ENCODE results near the gene ACHE. TPM values are rescaled to one million over a fixed set of nuclear protein-coding genes. Genes with fewer than 3 reads are reported as not detected.

ACHE gene
- total RNA-seq, 4 donors from 2014 or later = 3.3 to 35.4 (median 25.3) TPM

DNA sequence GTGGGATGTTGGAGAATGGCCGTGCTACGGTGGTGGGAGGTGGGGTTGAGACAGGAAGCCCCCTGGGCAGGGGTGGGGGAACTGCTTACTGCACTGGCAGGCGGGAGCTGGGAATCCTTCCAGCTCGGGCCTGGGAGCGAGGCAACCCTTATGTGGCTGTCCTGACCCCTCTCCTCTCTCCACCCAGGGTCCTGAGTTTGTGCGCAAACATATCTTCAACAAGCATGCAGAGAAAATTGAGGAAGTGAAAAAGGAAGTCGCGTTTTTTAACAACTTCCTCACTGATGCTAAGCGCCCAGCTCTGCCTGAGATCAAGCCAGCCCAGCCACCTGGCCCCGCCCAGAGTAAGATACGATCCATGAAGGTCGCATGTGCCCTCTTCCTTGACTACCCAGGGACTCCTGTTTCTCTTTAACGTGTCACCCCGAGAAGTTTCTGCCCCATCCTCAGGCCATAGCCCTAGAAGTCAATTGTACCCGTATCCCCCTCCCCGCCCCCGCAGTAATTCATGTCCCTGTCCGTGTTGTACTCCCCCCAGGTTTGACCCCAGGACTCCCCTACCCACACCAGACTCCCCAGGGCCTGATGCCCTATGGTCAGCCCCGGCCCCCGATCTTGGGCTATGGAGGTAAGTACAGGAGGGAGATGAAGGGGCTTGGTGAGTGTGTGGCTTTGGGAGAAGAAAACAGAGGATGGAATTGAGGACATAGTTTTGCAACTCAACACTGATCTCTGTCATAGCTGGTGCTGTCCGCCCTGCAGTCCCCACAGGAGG, 8.0 kb downstream of the ACHE start:
- H3K27ac ChIP-seq = peak overlapping the region; percentile 58 to 85 (median 70)
- peaks cover 7 to 37% (median 32%) of the 10 kb centered on the region in 4 donors for H3K4me1 ChIP-seq
- H3K36me3 ChIP-seq = peaks cover 0 to 59% (median 0%) of the 10 kb centered on the region in 3 donors
- DNase-seq = peak in 2 of 3 donors; percentile 89
- H3K27me3 ChIP-seq = no peaks in the 10 kb centered on the region
- peak overlapping the region in 1 of 4 donors; percentile 57 for H3K4me3 ChIP-seq
- TF ChIP-seq POLR2A (IDR thresholded peaks at IDR 0.05) = no peak
- no peak for TF ChIP-seq CTCF (IDR thresholded peaks at IDR 0.05)
- H3K9me3 ChIP-seq = no peaks in the 10 kb centered on the region

DNA sequence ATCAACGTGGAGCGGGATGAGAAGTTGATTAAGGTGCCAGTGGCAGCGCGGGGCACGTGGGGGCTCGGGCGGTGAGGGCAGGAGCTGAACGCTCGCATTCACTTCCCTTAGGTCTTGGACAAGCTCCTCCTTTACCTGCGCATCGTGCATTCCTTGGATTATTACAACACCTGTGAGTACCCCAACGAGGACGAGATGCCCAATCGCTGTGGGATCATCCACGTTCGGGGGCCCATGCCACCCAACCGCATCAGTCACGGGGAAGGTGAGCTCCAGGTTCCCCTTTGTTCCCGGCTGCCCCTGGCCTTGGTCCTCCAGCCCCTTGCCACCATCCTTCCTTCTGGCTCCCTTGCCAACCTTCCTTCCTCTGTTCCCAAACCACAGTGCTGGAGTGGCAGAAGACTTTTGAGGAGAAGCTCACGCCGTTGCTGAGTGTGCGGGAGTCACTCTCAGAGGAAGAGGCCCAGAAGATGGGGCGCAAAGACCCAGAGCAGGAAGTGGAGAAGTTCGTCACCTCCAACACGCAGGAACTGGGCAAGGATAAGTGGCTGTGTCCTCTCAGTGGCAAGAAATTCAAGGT, 8.7 kb downstream of the ACHE start:
- no peaks in the 10 kb centered on the region for H3K9me3 ChIP-seq
- H3K4me3 ChIP-seq = no peak overlapping the region
- peak in 1 of 3 donors; percentile 46 for DNase-seq
- TF ChIP-seq CTCF (IDR thresholded peaks at IDR 0.05) (no peak), POLR2A (IDR thresholded peaks at IDR 0.05) (no peak)
- peaks cover 0 to 66% (median 0%) of the 10 kb centered on the region in 3 donors for H3K36me3 ChIP-seq
- peak overlapping the region; percentile 58 to 85 (median 70) for H3K27ac ChIP-seq
- no peaks in the 10 kb centered on the region for H3K27me3 ChIP-seq
- peaks cover 7 to 37% (median 32%) of the 10 kb centered on the region in 4 donors for H3K4me1 ChIP-seq

DNA sequence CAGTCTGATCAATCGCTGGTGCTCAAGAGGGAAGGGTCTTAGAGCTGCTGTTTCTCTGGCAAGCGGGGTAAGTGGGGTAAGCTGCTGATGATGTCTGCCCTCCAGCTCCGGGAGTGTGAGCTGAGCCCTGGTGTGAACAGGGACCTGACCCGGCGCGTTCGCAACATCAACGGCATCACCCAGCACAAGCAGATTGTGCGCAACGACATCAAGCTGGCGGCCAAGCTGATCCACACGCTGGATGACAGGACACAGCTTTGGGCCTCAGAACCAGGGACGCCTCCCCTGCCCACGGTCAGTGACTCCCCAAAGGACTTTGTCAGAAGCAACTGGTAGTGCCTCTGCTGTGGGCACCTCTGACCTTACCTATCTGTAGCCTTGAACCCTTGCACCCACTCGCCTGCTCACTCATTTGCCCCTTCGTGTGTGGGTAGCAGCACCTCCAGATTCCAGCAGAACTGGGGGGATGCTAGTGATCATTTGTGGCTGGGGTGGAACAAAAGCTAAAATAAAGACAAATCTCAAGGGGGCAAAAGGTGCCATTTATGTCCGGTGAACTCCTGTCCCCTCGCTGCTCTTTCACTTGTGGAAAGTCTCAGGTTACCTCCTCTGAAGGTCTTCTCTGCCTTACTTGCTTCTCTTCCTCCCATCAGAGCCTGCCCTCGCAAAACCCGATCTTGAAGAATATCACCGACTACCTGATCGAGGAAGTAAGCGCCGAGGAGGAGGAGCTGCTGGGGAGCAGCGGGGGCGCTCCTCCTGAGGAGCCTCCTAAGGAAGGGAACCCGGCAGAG, 9.3 kb downstream of the ACHE start:
- no peak overlapping the region for H3K4me3 ChIP-seq
- no peak for DNase-seq
- peak overlapping the region in 1 of 4 donors; percentile 85 for H3K27ac ChIP-seq
- no peaks in the 10 kb centered on the region for H3K27me3 ChIP-seq
- H3K36me3 ChIP-seq = peaks cover 0 to 73% (median 3%) of the 10 kb centered on the region in 3 donors
- H3K9me3 ChIP-seq = no peaks in the 10 kb centered on the region
- peaks cover 7 to 37% (median 32%) of the 10 kb centered on the region in 4 donors for H3K4me1 ChIP-seq
- TF ChIP-seq POLR2A (IDR thresholded peaks at IDR 0.05) = no peak
- no peak for TF ChIP-seq CTCF (IDR thresholded peaks at IDR 0.05)

GRCh38 chr7:100885440-100886141, 10.1 kb downstream of the ACHE start:
- H3K27ac ChIP-seq = peak overlapping the region in 1 of 4 donors; percentile 20
- no peaks in the 10 kb centered on the region for H3K9me3 ChIP-seq
- no peak overlapping the region for H3K4me3 ChIP-seq
- no peak for DNase-seq
- peaks cover 7 to 30% (median 26%) of the 10 kb centered on the region in 4 donors for H3K4me1 ChIP-seq
- peaks cover 0 to 80% (median 4%) of the 10 kb centered on the region in 3 donors for H3K36me3 ChIP-seq
- TF ChIP-seq CTCF (IDR thresholded peaks at IDR 0.05) = no peak
- no peak for TF ChIP-seq POLR2A (IDR thresholded peaks at IDR 0.05)
- no peaks in the 10 kb centered on the region for H3K27me3 ChIP-seq
